Spleen (tissue), 7 donors: ENCODE data around the gene MAPK10.

Experiments
- POLR2AphosphoS5 ChIP-seq, 3 donors: sonication (generic); formaldehyde crosslinking; IDR thresholded peaks; one replicate each; pipeline ENCODE4 v1.5.1; 2017; ENCODE audit warnings: antibody characterized with exemption in 3 of 3
- TF ChIP-seq, protein P1 (sequence below), 11 experiments: fragments of 200-600 bp in 7 of 11; fragments of 450-650 bp in 4 of 11; sonication (generic) in 4 of 11; IDR thresholded peaks in 8 of 11; conservative IDR thresholded peaks in 3 of 11; 1 replicate in 7 of 11; 2 replicates in 4 of 11; pipeline versions ENCODE4 v1.4.0 to v1.8.0; 2016 to 2021; ENCODE audit warnings: antibody characterized with exemption in 11 of 11, inconsistent platforms in 4 of 11, mild to moderate bottlenecking in 1 of 11
- donor health status: DM: no; HTN: no; CAD: no; lungs with moderate emphysema.
- donor health status: DM: no; HTN: no; CAD: no.
- donor health status: DM: no; HTN: no; CAD: no.

- TF ChIP-seq, protein P1, sequence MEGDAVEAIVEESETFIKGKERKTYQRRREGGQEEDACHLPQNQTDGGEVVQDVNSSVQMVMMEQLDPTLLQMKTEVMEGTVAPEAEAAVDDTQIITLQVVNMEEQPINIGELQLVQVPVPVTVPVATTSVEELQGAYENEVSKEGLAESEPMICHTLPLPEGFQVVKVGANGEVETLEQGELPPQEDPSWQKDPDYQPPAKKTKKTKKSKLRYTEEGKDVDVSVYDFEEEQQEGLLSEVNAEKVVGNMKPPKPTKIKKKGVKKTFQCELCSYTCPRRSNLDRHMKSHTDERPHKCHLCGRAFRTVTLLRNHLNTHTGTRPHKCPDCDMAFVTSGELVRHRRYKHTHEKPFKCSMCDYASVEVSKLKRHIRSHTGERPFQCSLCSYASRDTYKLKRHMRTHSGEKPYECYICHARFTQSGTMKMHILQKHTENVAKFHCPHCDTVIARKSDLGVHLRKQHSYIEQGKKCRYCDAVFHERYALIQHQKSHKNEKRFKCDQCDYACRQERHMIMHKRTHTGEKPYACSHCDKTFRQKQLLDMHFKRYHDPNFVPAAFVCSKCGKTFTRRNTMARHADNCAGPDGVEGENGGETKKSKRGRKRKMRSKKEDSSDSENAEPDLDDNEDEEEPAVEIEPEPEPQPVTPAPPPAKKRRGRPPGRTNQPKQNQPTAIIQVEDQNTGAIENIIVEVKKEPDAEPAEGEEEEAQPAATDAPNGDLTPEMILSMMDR (IDR thresholded peaks at IDR 0.05 in 8 of 11, conservative IDR thresholded peaks at IDR 0.05 in 3 of 11) = no peak
- TF ChIP-seq POLR2AphosphoS5 (IDR thresholded peaks at IDR 0.05) = no peak
These were observed 5.5 kb downstream of the MAPK10 start for GRCh38 chr4:86354390-86354789.
